ENCODE results near the gene L3MBTL4.

L3MBTL4 gene

DNA sequence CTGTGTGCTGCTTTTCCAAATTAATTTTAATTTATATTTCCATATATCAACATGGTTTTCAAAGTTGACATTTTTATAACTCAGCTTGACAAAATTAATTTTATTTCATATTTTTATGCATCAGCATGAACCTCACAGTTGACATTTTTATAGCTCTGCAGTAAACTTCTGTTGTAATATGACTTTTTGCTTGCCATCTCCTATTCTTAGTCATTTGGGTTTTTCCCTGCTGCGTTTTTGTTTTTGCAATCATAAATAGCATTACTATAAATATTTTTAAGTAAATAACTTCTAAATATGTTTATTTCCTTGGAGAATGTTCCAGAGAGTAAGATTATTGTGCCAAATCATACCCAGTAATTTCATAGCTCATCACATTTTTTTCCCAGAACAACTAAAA is 21.0 kb upstream of the L3MBTL4 start:
- H3K27ac ChIP-seq = no peak overlapping the region
- POLR2A ChIA-PET (ENCODE audit: low non-redundant PET) = no interaction called here
- DNase-seq (ENCODE audit: low spot score) = no peak
- CTCF ChIA-PET = interaction anchor here (0.5 kb wide), 1 partner anchor 100 kb away, joined by 3 read pairs; no protein-coding TSS in a partner anchor
- TF ChIP-seq, protein P1, sequence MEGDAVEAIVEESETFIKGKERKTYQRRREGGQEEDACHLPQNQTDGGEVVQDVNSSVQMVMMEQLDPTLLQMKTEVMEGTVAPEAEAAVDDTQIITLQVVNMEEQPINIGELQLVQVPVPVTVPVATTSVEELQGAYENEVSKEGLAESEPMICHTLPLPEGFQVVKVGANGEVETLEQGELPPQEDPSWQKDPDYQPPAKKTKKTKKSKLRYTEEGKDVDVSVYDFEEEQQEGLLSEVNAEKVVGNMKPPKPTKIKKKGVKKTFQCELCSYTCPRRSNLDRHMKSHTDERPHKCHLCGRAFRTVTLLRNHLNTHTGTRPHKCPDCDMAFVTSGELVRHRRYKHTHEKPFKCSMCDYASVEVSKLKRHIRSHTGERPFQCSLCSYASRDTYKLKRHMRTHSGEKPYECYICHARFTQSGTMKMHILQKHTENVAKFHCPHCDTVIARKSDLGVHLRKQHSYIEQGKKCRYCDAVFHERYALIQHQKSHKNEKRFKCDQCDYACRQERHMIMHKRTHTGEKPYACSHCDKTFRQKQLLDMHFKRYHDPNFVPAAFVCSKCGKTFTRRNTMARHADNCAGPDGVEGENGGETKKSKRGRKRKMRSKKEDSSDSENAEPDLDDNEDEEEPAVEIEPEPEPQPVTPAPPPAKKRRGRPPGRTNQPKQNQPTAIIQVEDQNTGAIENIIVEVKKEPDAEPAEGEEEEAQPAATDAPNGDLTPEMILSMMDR (conservative IDR thresholded peaks at IDR 0.05; ENCODE audit: low read depth) = no peak

DNA sequence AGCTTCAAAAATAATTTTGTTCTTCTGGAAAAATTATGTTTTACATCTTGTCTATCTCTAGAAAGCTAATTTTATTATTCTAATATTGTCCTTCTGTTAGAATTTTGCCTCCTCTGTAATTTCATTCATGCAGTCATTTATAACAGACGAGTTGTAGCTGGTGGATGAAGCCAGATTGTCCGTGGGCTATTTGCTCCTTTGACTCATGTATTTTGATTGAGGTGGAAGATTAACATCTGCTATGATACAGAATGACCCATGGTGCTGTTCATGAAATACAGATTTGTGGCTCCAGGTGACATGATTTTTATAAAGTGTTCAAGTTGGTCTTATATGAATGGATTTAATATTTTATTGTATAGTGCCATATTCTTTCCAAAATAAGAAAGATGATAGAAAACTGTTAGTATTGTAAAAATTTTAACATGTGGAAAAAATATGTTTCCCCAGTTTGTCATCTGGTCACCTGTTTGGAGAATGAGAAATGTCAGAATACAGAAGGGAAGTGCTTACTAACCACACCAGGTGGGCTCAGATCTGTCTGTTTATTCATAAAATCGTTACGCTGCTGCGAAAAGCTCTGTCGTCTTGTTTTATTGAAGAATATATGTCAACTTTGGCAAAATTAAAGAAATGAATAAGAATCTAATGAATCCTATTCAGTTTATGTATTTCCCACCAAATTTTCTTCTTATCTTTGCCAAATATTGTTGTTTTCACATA is 20.4 kb upstream of the L3MBTL4 start:
- ChIA-PET CTCF (interaction anchor here (0.5 kb wide), 1 partner anchor 99 kb away, joined by 3 read pairs; no protein-coding TSS in a partner anchor), POLR2A (ENCODE audit: low non-redundant PET) (no interaction called here)
- H3K27ac ChIP-seq = no peak overlapping the region
- TF ChIP-seq, protein P1 (conservative IDR thresholded peaks at IDR 0.05; ENCODE audit: low read depth) = no peak
- no peak for DNase-seq (ENCODE audit: low spot score)

DNA sequence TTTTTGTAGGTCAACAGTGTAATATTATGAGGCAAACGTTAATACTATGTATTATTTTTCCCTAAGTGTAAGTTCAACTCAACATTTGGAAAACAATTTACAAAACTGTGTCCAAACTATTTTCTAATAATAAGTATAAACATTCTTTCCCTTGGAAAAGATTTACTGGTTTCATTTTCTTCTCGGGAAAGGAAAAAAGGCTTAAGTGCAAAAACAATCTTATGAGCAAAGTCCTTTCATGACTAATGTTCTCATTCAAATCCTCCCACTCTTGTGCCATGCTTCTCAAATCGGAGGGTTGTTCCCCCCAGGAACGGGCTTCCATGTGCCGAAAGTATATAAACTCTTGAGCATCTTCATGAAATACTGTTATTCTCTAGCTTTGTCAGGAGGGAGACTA is 19.8 kb upstream of the L3MBTL4 start:
- ChIA-PET POLR2A (ENCODE audit: low non-redundant PET) (no interaction called here), CTCF (no interaction called here)
- no peak overlapping the region for H3K27ac ChIP-seq
- TF ChIP-seq, protein P1 (conservative IDR thresholded peaks at IDR 0.05; ENCODE audit: low read depth) = no peak
- no peak for DNase-seq (ENCODE audit: low spot score)

DNA sequence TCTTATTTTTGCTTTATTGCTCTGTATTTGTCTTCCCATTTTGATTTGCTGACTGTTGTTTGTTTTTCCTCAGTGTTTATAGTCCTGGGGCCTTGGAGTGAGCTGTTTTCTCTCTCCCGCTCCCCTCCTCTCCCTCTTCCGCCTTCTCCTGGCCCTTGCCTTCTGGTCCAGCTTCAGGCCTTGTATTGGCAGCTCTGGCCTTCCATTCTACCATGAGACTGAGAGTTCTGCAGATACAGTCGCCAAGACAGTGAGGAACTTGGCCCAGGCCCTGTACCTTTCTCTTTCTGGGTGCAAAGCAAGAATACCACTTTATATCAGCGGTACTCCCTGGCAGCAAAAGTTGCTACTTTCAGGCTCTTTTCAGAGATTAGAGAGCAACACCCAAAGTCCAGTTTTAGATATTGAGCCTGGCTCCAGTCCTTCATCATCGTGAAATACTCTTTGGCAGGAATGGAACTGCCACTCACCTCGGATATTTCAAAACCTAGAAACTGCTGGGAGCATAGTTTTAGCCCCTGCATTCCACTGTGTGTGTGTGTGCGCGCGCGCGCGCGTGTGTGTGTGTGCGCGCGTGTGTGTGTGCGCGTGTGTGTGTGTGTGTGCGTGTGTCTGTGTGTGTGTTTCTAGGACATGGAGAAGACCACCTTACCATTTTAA is 17.1 kb upstream of the L3MBTL4 start:
- ChIA-PET POLR2A (ENCODE audit: low non-redundant PET) (no interaction called here), CTCF (no interaction called here)
- DNase-seq (ENCODE audit: low spot score) = no peak
- TF ChIP-seq, protein P1 (conservative IDR thresholded peaks at IDR 0.05; ENCODE audit: low read depth) = no peak
- no peak overlapping the region for H3K27ac ChIP-seq

DNA sequence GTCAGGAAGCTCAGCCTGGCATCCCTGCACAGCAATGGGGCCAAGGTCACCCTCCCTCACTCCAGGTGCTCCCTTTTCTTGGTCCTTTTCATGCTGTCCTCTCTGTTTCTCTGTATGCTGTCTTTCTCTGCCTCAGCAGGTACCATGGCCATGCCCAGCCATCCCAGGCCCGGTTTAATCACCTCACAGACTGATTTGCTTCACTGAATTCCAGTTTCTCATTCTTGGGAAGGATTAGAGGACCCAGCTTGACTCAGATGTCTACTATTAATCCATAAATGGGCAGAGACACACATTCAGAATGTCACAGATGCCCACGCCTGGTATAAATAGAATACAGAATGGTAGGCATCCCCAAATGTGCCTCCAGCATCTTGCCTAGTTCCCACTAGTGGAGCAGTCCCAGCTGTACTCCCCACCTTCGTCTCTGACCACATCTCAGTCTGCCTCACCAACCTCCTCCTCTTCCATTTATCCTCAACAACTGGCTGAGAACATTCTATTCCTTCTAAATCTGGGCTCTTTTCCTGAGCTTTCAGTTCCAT is 14.2 kb upstream of the L3MBTL4 start:
- TF ChIP-seq, protein P1 (conservative IDR thresholded peaks at IDR 0.05; ENCODE audit: low read depth) = no peak
- ChIA-PET POLR2A (ENCODE audit: low non-redundant PET) (no interaction called here), CTCF (no interaction called here)

DNA sequence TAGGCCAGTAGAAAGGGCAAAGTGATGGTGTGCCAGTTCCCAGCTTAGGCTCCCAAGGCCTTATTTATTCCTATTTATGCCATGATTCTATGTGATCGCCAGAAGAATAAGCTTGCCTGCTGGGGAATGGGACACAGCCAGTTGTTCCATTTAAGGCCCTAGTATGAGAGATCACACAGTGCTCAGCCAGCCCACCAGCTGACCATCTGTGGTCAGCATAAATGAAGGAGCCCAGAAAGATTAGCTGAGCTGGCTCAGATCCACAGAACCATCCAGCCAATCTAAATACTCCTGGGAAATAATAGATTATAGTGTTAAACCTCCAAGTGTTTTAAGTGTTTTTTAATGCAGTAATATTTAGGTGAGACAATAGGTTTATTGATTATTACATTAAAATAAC is 12.6 kb upstream of the L3MBTL4 start:
- ChIA-PET POLR2A (ENCODE audit: low non-redundant PET) (no interaction called here), CTCF (no interaction called here)
- no peak overlapping the region for H3K27ac ChIP-seq
- TF ChIP-seq, protein P1 (conservative IDR thresholded peaks at IDR 0.05; ENCODE audit: low read depth) = no peak
- no peak for DNase-seq (ENCODE audit: low spot score)

More for the DNA sequence above, 14.2 kb upstream of the L3MBTL4 start:
- no peak overlapping the region for H3K27ac ChIP-seq
- no peak for DNase-seq (ENCODE audit: low spot score)

Measured in RWPE1 (cell line).